Suprapubic skin (tissue), 3 donors: Measurements from ENCODE around the gene TRIM74.
"Not testable (repeated sequence)": the region's sequence is repeated elsewhere in the genome, so short reads cannot be mapped to it uniquely, and the experiment has no call there.

Source experiments
- EP300 ChIP-seq: sonication (generic); formaldehyde crosslinking; IDR thresholded peaks from one replicate; pipeline ENCODE4 v1.6.1; 2017; ENCODE audit warnings: antibody characterized with exemption
- POLR2A ChIP-seq, 2 donors: fragments of 450-650 bp; IDR thresholded peaks; one replicate each; pipeline ENCODE4 v1.6.1; 2017; ENCODE audit warnings: antibody characterized with exemption in 2 of 2, mild to moderate bottlenecking in 2 of 2, moderate library complexity in 2 of 2
- TF ChIP-seq, protein P1 (sequence below), 2 donors: fragments of 200-600 bp in 1 of 2; fragments of 450-650 bp in 1 of 2; sonication (generic) in 1 of 2; IDR thresholded peaks; one replicate each; pipeline ENCODE4 v1.5.1; 2016 to 2019; ENCODE audit warnings: antibody characterized with exemption in 2 of 2, mild to moderate bottlenecking in 1 of 2, moderate library complexity in 1 of 2

DNA sequence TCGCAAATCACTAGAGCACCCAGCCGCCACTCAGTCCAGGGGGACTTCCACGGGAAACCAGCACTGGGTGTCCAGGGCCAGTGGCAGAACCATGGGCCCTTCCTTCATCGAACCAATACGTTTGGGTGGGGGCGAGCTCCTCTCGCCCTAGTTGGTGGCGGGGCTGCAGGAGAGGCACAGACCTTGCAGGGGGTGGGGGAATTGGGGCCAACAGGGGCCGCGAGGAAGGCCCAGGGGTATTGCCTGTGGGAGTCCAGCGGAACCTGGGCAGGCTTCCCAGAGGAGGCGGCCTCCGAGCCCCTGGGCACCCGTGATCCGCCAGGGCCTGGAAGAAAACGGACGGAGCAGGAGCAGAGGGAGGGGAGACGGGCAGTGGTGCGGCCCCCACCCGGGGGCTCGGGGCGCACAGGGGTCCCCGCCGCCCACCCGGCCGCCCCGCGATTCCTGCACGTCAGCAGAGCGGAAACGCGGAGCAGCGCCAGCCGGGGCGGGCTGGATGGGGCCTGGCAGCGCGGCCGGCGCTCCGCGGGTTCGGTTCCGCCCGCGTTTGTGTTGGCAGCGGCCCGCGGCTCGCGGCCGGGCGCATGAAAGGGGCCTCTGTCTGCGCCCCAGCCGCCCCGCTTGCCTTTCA lies 6.5 kb upstream of the TRIM74 start:
- TF ChIP-seq, protein P1, sequence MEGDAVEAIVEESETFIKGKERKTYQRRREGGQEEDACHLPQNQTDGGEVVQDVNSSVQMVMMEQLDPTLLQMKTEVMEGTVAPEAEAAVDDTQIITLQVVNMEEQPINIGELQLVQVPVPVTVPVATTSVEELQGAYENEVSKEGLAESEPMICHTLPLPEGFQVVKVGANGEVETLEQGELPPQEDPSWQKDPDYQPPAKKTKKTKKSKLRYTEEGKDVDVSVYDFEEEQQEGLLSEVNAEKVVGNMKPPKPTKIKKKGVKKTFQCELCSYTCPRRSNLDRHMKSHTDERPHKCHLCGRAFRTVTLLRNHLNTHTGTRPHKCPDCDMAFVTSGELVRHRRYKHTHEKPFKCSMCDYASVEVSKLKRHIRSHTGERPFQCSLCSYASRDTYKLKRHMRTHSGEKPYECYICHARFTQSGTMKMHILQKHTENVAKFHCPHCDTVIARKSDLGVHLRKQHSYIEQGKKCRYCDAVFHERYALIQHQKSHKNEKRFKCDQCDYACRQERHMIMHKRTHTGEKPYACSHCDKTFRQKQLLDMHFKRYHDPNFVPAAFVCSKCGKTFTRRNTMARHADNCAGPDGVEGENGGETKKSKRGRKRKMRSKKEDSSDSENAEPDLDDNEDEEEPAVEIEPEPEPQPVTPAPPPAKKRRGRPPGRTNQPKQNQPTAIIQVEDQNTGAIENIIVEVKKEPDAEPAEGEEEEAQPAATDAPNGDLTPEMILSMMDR (IDR thresholded peaks at IDR 0.05): not testable (repeated sequence)
- TF ChIP-seq POLR2A (IDR thresholded peaks at IDR 0.05); EP300: not testable (repeated sequence)
